GM12875 (cell line): ENCODE measurements around the gene PTGDS.

Experiments
- H3K4me3 ChIP-seq: one replicate; pipeline ENCODE4 v1.5.1; 2011; ENCODE audit warnings: low read depth, low read length, control low read depth
- CTCF ChIP-seq: IDR thresholded peaks from 2 replicates; pipeline ENCODE4 v1.5.1; 2011; ENCODE audit warnings: low read depth, mild to moderate bottlenecking, control low read depth, inconsistent platforms, low read length, moderate library complexity, borderline replicate concordance; ENCODE audit not compliant: insufficient read depth

PTGDS gene

DNA sequence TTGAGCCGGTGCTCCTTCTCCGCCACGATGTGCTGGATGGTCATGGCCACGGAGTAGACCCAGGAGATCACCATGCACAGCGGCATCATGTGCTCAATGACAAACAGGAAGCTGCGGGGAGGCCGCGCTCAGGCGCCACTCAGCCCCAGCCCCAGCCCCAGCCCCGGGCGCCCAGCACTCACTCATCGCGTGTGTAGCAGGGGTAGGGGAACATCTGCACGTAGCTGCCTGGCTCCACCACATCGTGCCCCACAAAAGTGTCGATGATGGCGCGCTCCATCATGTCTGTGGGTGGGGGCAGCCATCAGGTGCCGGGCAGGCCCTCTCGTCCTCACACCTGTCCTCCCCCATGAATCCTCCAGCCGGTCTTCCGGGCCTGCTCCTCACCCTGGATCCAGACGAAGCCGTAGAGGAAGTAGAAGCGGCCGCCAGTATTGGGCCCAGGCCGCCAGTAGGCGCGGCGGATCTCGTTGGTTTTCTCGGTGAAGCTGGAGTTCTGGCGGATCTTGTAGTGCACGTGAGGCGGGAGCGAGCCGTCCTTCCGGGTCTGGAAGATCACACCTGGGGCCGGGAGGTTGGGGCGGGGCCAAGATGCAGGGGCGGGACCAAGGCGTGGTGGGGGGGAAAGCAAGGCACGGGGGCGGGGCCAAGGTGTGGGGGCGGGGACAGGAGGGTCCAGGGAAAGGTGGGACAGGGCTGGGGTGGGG lies 40.6 kb downstream of the PTGDS start:
- no peak for TF ChIP-seq CTCF
- H3K4me3 ChIP-seq: no peak overlapping the region

DNA sequence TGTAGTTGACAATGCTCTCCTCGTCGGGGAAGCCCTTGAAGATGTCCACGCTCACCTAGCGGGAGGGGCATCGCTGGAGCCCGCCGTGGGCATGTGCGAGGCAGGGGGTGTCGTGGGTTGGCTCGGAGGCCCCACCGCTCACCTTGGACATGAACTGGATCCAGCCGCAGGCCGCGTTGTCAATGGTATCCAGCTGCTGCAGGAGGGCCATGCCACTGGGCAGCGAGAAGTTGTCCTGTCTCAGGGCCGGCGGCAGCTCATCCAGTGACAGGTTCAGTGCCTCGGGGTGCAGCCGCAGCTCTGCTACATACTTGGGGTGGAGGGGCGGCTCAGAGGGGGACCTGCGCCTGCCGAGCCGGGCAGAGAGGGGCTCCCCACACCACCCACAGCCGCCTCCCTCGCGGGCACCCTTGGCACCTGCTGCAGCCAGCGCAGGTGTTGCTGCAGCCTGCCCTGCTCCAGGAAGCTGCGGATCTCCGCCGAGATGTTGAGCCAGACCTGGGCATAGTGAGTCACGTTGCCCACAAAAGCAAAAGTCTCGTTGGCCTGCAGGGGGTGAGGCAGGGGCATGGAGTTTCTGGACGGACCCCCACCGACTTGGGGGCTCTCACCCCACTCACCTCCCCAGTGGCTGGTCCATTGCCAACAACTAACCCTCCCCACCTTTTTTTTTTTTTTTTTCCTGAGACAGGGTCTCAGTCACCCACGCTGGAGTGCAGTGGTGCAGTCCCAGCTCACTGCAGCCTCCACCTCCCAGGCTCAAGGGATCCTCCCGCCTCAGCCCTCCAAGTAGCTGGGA lies 41.7 kb downstream of the PTGDS start:
- H3K4me3 ChIP-seq: no peak overlapping the region
- TF ChIP-seq CTCF: no peak

GRCh38 chr9:137019891-137020683 lies 42.8 kb downstream of the PTGDS start:
- no peak for TF ChIP-seq CTCF
- no peak overlapping the region for H3K4me3 ChIP-seq

DNA sequence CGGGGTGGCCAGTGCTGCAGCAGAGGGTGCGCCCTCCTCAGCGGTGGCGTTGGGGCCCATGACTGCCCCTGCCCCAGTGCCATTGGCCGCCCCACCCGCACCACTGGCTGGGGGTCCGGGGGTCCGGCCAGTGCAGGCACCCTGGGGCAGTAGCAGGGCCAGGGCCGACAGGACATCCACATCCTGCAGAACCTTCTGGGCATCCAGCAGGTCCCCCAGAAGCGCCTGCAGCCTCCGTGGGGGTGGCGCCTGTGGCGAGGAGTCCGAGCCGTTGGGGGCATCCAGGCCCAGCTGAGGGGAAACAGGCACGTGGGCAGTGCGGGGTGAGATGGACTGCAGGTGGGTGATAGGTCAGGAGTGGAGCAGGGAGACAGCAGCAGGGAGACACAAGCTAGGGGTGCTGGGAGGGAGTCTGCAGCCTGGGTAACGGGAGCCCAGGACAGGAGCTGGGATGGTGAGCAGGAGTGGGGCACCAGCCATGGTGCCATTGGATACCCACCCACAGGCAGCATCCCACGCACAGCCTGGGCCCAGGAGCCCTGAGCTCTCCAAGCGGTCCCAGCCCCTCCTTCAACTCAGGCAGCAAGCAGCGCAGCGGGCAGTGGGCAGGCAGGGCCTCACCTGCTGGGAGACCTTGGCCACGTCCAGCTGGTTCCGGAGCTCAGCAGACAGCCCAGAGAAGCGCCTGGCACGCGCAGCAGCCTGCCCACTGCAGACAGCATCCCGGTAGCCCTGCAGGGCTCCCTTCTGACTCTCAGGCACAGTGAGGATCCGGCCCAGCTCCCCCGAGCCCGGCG lies 43.7 kb downstream of the PTGDS start:
- no peak for TF ChIP-seq CTCF
- no peak overlapping the region for H3K4me3 ChIP-seq

DNA sequence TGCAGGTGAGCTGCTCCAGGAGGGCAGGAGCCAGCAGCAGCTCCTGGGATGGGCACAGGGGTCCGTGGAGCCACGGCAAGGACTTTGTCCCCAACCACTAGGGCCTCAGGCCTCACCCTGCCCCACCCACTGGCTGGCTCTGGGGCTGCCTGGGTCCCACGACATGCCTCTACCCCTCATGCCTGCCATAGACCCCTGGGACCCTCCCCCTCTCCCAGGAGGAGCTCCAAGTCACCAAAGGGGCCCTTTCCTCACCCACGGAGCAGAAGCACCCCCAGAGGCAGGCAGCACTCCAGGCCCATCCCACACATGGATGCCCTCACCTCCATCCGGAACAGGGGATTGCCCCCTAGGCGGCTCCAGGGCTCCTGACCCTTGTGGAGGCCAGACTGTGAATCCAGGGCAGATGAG lies 44.3 kb downstream of the PTGDS start:
- TF ChIP-seq CTCF: no peak
- no peak overlapping the region for H3K4me3 ChIP-seq

DNA sequence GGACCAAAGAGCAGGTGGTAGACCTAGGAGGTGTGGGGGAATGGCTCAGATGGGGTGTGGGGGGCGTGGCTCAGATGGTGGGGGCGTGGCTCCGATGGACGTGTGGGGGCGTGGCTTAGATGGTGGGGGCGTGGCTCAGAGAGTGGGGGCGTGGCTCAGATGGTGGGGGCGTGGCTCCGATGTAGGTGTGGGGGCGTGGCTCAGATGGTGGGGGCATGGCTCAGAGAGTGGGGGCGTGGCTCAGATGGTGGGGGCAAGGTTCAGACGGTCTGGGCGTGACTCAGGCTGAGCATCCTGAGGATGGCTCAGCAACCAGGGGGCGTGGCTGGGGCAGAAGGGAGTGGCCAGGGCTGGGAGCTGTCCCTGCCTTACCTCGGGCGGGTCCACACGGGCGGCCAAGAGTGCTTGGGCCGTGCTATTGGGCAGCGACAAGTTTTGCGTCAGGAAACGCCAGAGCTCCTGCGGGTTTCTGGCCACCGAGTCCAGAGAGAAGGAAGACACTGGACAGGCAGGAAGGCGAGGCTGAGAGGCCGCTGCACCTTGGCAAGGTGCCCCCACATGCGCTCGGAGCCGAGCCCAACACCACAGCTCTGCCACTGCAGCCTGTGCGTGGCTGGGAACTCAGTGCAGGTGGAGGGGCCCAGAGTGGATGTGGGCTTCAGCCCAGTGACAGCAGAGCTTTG lies 44.8 kb downstream of the PTGDS start:
- no peak for TF ChIP-seq CTCF
- H3K4me3 ChIP-seq: no peak overlapping the region
